H9 (cell line): Measurements from ENCODE around the gene EHBP1. TPM values are rescaled to one million over a fixed set of nuclear protein-coding genes. Genes with fewer than 3 reads are reported as not detected.
A peak's percentile ranks its signal among the peaks of the same experiment; 100 is the strongest.

ENCODE experiments used
- DNase-seq: peaks from one replicate; pipeline ENCODE4 v3.0.0-alpha.2; 2017
- H2AFZ ChIP-seq: one replicate; pipeline ENCODE4 v1.6.1; 2013; ENCODE audit warnings: mild to moderate bottlenecking, low read length, control low read depth, moderate library complexity
- H2AK5ac ChIP-seq: 2 replicates; pipeline ENCODE4 v1.6.1; 2013; ENCODE audit warnings: low read length, control low read depth, mixed read lengths; ENCODE audit not compliant: insufficient read length
- H2BK120ac ChIP-seq: one replicate; pipeline ENCODE4 v1.6.1; 2013; ENCODE audit warnings: low read depth, mild to moderate bottlenecking, low read length, control low read depth, inconsistent platforms; ENCODE audit not compliant: poor library complexity, severe bottlenecking
- H2BK12ac ChIP-seq: 2 replicates; pipeline ENCODE4 v1.6.1; 2013; ENCODE audit warnings: low read length, control low read depth, mixed read lengths, low read depth; ENCODE audit not compliant: insufficient read length
- H2BK15ac ChIP-seq: 2 replicates; pipeline ENCODE4 v1.6.1; 2013; ENCODE audit warnings: low read depth, low read length, control low read depth
- H2BK20ac ChIP-seq: one replicate; pipeline ENCODE4 v1.6.1; 2013; ENCODE audit warnings: low read depth, mild to moderate bottlenecking, low read length, control low read depth, inconsistent platforms; ENCODE audit not compliant: poor library complexity, severe bottlenecking
- H2BK5ac ChIP-seq: 2 replicates; pipeline ENCODE4 v1.6.1; 2013; ENCODE audit warnings: low read length, control low read depth, mixed read lengths; ENCODE audit not compliant: insufficient read length
- H3K14ac ChIP-seq: 2 replicates; pipeline ENCODE4 v1.6.1; 2013; ENCODE audit warnings: low read length, control low read depth; ENCODE audit not compliant: insufficient read depth
- H3K18ac ChIP-seq: 2 replicates; pipeline ENCODE4 v1.6.1; 2013; ENCODE audit warnings: low read depth, mild to moderate bottlenecking, mixed read lengths, low read length, control low read depth; ENCODE audit not compliant: insufficient read length
- H3K23ac ChIP-seq: 2 replicates; pipeline ENCODE4 v1.6.1; 2013; ENCODE audit warnings: low read length, control low read depth, mixed read lengths, low read depth; ENCODE audit not compliant: insufficient read length
- H3K23me2 ChIP-seq: 2 replicates; pipeline ENCODE4 v1.6.1; 2013; ENCODE audit warnings: low read depth, mild to moderate bottlenecking, mixed read lengths, low read length, control low read depth; ENCODE audit not compliant: insufficient read length, poor library complexity, severe bottlenecking
- H3K27ac ChIP-seq: 2 replicates; pipeline ENCODE4 v1.5.1; 2013; ENCODE audit warnings: low read length, control low read depth, mixed read lengths, low read depth; ENCODE audit not compliant: insufficient read length
- H3K27me3 ChIP-seq: 2 replicates; pipeline ENCODE4 v1.6.1; 2013; ENCODE audit warnings: low read length, control low read depth, inconsistent platforms; ENCODE audit not compliant: insufficient read depth
- H3K4ac ChIP-seq: 2 replicates; pipeline ENCODE4 v1.6.1; 2013; ENCODE audit warnings: low read depth, mild to moderate bottlenecking, control low read depth, inconsistent platforms, low read length, moderate library complexity
- H3K4me1 ChIP-seq: 2 replicates; pipeline ENCODE4 v1.6.1; 2013; ENCODE audit warnings: low read length, control low read depth, inconsistent platforms; ENCODE audit not compliant: insufficient read depth
- H3K4me2 ChIP-seq: 2 replicates; pipeline ENCODE4 v1.6.1; 2013; ENCODE audit warnings: low read length, control low read depth, mixed read lengths; ENCODE audit not compliant: insufficient read length, insufficient read depth
- H3K56ac ChIP-seq: 2 replicates; pipeline ENCODE4 v1.6.1; 2013; ENCODE audit warnings: low read depth, mild to moderate bottlenecking, mixed read lengths, low read length, control low read depth; ENCODE audit not compliant: insufficient read length
- H3K79me1 ChIP-seq: 2 replicates; pipeline ENCODE4 v1.6.1; 2013; ENCODE audit warnings: low read depth, mild to moderate bottlenecking, moderate library complexity, low read length, control low read depth, inconsistent platforms; ENCODE audit not compliant: insufficient read depth, poor library complexity, severe bottlenecking
- H3K79me2 ChIP-seq: 2 replicates; pipeline ENCODE4 v1.6.1; 2013; ENCODE audit warnings: low read length, control low read depth, inconsistent platforms; ENCODE audit not compliant: insufficient read depth
- H3K9ac ChIP-seq: 2 replicates; pipeline ENCODE4 v1.6.1; 2013; ENCODE audit warnings: low read length, control low read depth, mixed read lengths; ENCODE audit not compliant: insufficient read length; ENCODE audit errors: extremely low read depth
- H3K9me3 ChIP-seq: one replicate; pipeline ENCODE4 v1.6.1; 2013; ENCODE audit warnings: low read depth, low read length, inconsistent platforms; ENCODE audit not compliant: control insufficient read depth
- H3T11ph ChIP-seq: one replicate; pipeline ENCODE4 v1.6.1; 2013; ENCODE audit warnings: mild to moderate bottlenecking, low read length, control low read depth, inconsistent platforms
- H4K20me1 ChIP-seq: one replicate; pipeline ENCODE4 v1.6.1; 2013; ENCODE audit not compliant: control insufficient read depth, insufficient read length, insufficient read depth
- H4K5ac ChIP-seq: 2 replicates; pipeline ENCODE4 v1.6.1; 2013; ENCODE audit warnings: low read depth, mild to moderate bottlenecking, mixed read lengths, low read length, control low read depth; ENCODE audit not compliant: insufficient read length
- H4K8ac ChIP-seq: replicated peaks from 2 replicates; pipeline ENCODE4 v1.6.1; 2013; ENCODE audit warnings: low read length, control low read depth, mixed read lengths, low read depth; ENCODE audit not compliant: insufficient read length
- H4K91ac ChIP-seq: 2 replicates; pipeline ENCODE4 v1.6.1; 2013; ENCODE audit warnings: low read depth, mild to moderate bottlenecking, moderate library complexity, mixed read lengths, low read length, control low read depth; ENCODE audit not compliant: insufficient read length
- H3K27ac Mint-ChIP-seq, 3 experiments: 2 replicates in 2 of 3; 3 replicates in 1 of 3; pipeline ENCODE4 v1.8.0; 2020 to 2021; ENCODE audit warnings: mixed read lengths in 3 of 3, mild to moderate bottlenecking in 1 of 3, moderate library complexity in 1 of 3
- H3K27me3 Mint-ChIP-seq: 2 replicates; pipeline ENCODE4 v1.8.0; 2021; ENCODE audit warnings: low read depth, mild to moderate bottlenecking, moderate library complexity, mixed read lengths
- H3K36me3 Mint-ChIP-seq, 3 experiments: 2 replicates in 2 of 3; 3 replicates in 1 of 3; pipeline ENCODE4 v1.8.0; 2020 to 2021; ENCODE audit warnings: low read depth in 3 of 3, mixed read lengths in 3 of 3; ENCODE audit not compliant: insufficient read depth in 1 of 3
- H3K4me1 Mint-ChIP-seq, 2 experiments: 2 replicates each; pipeline ENCODE4 v1.8.0; 2020; ENCODE audit warnings: mixed read lengths in 2 of 2
- H3K4me3 Mint-ChIP-seq, 2 experiments: 2 replicates in 1 of 2; 3 replicates in 1 of 2; pipeline ENCODE4 v1.8.0; 2020 to 2021; ENCODE audit warnings: mild to moderate bottlenecking in 2 of 2, mixed read lengths in 2 of 2, moderate library complexity in 1 of 2
- H3K9me3 Mint-ChIP-seq, 2 experiments: 2 replicates in 1 of 2; 3 replicates in 1 of 2; pipeline ENCODE4 v1.8.0; 2020; ENCODE audit warnings: mild to moderate bottlenecking in 2 of 2, mixed read lengths in 2 of 2, moderate library complexity in 1 of 2
- CTCF ChIP-seq: fragments of 200-600 bp; sonication (generic); conservative IDR thresholded peaks from 3 replicates; pipeline ENCODE4 v1.8.0; 2021; ENCODE audit warnings: antibody characterized with exemption, mild to moderate bottlenecking
- WGBS: extraction: QIAGEN DNeasy Blood & Tissue Kit; methylation state at CpG from one replicate; pipeline ENCODE4 v1.1.7; 2013; ENCODE audit warnings: missing lambda C conversion rate, low lambda C conversion rate, mixed read lengths; ENCODE audit not compliant: insufficient read length; ENCODE audit errors: extremely low coverage; 5-methylcytosine and 5-hydroxymethylcytosine counted together
- total RNA-seq: library from RNA; stranded (reverse); gene quantifications from 2 replicates; pipeline ENCODE4 v1.2.1, GENCODE V29; 2021

EHBP1 gene
- total RNA-seq, 1 experiment from 2014 or later: 35.6 TPM

DNA sequence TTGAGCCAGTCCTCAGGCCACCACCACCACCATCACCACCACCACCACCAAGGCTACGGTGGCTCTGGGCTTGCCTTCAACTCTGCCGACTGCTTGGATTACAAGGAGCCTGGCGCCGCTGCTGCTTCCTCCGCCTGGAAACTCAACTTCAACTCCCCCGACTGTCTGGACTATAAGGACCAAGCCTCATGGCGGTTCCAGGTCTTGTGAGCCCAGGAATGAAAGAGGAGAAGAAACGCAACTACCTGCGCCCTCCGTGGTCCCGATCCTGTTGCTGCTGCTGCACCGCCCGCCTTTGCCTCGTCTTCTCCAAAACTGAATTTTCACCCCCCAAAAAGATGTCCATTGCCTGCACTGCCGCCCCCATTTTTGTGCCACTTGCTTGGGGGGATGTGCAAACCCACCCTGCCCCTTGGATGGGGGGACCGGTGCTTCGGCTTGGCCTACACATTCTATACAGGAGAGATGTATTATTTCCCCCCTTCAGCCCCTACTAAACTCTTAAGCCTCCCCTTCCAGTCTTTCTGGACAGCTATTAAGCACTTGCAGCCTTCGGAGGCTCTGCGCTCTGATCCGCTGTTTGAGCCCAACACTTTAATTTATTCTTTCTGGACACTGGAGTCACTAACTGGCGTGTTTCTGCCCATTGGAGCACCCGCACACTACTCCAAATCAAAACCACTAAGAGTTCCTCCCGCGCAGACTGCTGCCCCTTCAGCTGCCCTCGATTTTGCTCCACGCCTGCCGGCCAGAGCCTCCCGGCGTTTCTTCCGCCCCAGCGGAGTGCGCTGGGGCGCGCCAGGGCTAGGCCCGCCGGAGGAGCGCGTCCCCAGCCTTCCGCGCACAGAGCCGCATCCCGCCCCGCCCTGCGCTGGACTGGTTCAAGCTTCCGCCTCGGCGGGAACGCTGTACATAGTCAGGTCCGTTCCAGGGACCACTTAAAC, 350.9 kb downstream of the EHBP1 start:
- no peak overlapping the region for H2BK120ac ChIP-seq
- H2BK12ac ChIP-seq: no peak overlapping the region
- no peak for TF ChIP-seq CTCF
- WGBS: no CpG with 5 or more reads among the region's 49 CpGs
- H3K4me3 Mint-ChIP-seq: peak overlapping the region; percentile 47 to 81; a peak in 4 of 5 replicates
- H3K27ac ChIP-seq: no peak overlapping the region
- no peak overlapping the region for H4K5ac ChIP-seq
- H3K27me3 Mint-ChIP-seq: peaks cover 100% of the 10 kb centered on the region
- no peak overlapping the region for H3K4ac ChIP-seq
- no peaks in the 10 kb centered on the region for H3K79me2 ChIP-seq
- no peak overlapping the region for H3T11ph ChIP-seq
- no peaks in the 10 kb centered on the region for H3K9me3 ChIP-seq
- peak overlapping the region; percentile 74 for H3K4me2 ChIP-seq
- H3K9ac ChIP-seq: no peak overlapping the region
- H2BK15ac ChIP-seq: no peak overlapping the region
- no peak overlapping the region for H4K91ac ChIP-seq
- no peak overlapping the region for H4K8ac ChIP-seq
- no peak overlapping the region for H3K56ac ChIP-seq
- DNase-seq: peak; percentile 52
- H4K20me1 ChIP-seq: peaks cover 5% of the 10 kb centered on the region
- no peak overlapping the region for H3K27ac Mint-ChIP-seq
- H2BK20ac ChIP-seq: no peak overlapping the region
- H2AFZ ChIP-seq: no peak overlapping the region
- H3K4me1 ChIP-seq: peaks cover 10% of the 10 kb centered on the region; the same call in 1 of the 2 replicates
- H3K14ac ChIP-seq: no peak overlapping the region
- H3K27me3 ChIP-seq: peaks cover 86% of the 10 kb centered on the region
- H3K23ac ChIP-seq: no peak overlapping the region
- H3K4me1 Mint-ChIP-seq: peaks cover 55 to 68% of the 10 kb centered on the region in 2 experiments
- no peaks in the 10 kb centered on the region for H3K79me1 ChIP-seq
- peaks cover 0 to 2% (median 0%) of the 10 kb centered on the region in 3 experiments; a peak in 2 of 7 replicates for H3K36me3 Mint-ChIP-seq
- H2BK5ac ChIP-seq: no peak overlapping the region
- H3K18ac ChIP-seq: no peak overlapping the region
- H3K9me3 Mint-ChIP-seq: peaks cover 0 to 9% of the 10 kb centered on the region in 2 experiments; a peak in 1 of 5 replicates
- peaks cover 36% of the 10 kb centered on the region for H3K23me2 ChIP-seq
- no peak overlapping the region for H2AK5ac ChIP-seq
